ENCODE data around the gene CEP131.

The CEP131 gene

DNA sequence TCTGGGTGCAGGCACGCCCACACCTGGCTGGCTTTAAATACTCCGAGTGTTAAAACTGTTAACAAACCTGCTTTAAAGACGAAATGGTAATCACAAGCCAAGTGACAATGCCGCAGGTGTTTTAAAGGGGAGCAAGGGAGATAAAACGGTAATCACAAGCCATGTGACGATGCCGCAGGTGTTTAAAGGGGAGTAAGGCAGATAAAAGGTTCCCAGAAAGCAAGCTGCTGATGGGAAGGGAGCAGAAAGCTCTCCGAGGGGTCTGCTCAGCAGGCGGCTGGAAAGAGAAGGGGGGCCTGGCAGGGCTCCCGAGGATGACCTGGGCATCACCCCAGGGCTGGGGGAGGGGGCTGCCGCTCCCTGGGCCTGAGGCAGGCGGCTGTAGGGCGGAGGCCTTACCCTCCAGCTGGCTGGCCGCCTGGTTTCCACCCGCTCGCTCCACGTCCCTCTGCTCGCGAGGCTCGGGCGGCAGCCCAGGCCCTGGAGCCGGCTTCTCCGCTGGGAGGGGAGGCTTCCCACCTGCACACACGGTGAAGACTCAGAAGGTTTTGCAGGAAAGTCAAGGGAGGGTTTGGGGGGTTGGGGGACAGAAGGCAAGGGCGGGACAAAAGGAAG is 28.4 kb upstream of the CEP131 start:
- peak; percentile 95 for DNase-seq

DNA sequence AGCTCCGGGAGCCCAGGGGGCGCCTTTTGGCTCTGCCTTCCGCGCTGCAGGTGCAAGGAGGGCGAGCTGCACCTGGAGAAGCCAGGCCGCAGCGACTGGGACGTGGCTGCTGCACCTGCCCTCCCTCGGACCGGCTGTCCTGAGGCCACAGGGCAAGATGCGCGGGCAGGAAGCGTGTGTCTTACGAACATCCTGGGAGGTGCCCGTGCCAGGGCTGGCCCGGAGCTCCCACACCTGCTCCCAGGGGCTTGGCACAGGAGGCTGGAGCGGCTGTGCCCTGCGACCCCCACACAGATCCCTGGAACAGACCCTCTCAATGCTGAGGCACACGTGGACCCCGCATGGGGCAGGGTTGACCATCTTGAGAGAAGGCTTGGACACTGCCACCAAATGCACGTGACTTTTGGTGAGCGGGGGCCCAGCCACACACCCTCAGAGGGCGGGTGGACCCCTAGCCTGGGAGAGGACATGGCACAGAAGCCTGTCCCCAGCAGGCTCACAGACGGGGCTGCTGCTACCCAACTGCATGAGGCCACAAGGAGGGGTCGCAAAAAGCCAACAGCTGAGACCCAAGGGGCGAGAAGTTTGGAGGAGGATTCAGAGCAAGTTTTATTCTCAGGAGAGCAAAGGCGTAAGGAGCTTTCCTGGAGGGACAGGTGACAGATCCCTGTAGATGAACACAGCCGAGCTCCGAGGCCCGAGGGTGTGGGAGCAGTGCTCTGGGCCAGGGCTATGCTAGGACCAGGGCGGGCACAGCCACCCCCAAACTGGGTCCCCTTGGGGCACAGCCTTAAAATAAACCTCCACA is 27.7 kb upstream of the CEP131 start:
- DNase-seq, result peak; percentile 35

DNA sequence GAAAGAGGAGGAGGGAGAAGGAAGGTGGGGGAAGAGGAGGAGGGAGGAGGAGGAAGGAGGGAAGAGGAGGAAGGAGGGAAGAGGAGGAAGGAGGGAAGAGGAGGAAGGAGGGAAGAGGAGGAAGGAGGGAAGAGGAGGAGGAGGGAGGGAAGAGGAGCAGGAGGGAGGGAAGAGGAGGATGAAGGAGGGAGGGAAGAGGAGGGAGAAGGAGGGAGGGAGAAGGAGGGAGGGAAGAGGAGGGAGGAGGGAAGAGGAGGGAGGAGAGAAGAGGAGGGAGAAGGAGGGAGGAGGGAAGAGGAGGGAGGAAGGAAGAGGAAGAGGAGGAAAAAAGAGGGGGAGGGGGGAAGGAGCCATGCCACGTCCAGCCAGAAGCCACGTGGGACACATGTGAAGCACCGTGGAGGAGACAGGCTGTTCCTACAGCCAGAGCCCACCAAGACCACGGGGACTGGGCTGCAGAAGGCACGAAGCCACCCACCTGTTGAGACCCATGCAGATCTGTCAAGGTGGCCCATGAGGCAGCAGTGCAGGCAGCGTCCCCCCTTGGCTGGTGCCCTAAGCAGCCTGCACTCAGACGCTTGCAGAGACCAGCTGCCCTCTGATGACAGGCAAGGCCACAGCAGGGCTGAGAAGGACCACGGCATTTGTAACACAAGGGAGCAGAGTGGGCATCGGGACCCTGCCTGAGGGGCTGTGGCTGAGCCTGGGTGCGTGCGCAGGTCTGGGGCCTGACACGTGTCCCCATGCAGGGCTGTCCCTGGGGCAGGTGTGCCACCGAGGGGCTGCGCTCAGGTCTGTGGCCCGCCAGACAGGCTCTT is 26.7 kb upstream of the CEP131 start:
- no peak for DNase-seq

DNA sequence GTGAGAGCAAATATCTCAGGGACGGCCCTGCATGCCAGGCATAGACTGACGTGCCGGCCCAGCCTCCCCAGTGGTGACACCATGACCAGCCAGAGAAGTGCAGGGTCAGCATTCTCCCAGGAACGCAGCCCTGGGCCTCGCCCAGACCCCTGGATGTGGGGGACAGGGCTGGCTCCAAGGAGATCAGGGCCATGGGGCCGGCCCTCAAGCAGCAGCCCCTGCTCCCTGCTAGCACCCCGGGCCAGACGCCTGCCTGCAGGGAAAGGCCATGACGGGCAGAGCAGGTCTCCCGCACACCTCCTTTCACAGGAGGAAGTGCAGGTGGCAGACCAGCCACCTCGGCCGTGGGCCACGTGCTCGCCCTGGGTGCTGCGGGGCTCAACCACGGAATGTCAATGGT is 25.9 kb upstream of the CEP131 start:
- DNase-seq, result no peak

DNA sequence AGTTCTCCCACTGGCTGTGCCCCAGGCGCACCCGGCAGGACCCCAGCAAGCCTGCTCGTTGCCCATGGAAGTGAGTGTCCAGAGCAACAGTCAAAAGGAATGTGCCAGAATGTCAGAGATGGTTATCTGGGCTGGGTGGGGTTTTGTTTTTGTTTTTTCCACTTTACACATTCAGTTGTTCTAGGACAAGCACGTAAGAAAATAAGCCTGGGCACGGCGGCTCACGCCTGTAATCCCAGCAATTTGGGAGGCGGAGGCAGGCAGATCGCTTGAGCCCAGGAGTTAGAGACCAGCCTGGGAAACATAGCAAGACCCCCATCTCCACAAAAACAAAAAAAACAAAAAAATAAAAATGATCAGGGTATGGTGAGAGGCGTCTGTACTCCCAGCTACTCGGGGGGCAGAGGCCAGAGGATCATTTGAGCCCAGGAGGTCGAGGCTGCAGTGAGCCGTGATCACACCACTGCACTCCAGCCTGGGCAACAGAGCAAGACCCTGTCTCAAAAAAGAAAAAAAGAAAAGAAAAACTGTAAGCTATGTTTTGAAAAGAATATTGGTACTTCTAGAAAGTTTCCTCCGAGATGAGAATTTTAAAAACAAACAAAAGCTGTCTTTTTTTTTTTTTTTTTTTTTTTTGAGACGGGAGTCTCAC is 24.7 kb upstream of the CEP131 start:
- DNase-seq, result no peak

DNA sequence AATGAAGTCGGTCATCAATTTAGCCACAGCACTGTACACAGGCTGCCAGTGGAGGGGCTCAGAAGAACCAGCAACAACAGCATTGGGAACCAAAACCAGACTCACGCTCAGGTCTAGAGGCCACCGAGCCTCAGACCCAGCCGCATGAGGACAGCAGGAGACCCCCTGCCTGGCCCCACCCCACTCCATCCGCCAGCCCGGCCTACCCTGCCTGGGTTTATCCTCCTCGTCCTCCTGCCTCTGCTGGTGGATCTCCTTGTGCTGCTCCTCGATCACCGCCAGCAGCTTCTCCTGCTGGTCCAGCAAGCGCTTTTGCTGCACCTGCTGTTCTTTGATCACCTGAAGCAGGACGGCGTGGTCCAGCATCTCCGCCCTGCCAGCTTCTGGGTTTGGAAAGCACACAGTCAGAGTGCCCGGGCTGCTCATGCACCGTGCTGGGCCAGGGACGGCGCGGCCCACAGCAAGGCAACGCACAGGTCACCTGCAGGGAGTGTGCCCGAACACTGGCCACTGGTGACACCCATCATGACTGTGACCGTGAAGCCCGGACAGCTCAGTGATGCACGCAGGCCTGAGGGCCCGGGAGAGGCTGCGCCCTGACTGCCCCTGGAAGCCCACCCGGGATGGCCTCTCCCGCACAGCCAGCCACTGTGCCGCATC is 24.0 kb upstream of the CEP131 start:
- no peak for DNase-seq

DNA sequence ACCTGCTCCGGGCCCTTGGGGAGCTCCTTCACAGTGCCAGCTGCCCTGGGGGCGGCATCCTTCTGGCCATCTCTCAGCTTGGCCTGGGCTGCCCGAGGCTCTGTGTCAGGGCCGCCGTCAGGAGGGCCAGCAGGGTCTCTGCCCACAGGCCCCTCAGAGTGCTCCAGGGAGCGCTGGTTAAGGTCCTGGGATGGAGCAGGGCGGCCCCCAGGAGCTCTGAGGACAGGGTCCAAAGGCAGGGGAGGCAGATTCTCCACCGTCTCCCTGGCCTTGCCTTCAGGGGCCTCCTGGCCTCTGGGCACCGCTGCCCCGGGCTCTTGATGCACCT is 23.5 kb upstream of the CEP131 start:
- no peak for DNase-seq

DNA sequence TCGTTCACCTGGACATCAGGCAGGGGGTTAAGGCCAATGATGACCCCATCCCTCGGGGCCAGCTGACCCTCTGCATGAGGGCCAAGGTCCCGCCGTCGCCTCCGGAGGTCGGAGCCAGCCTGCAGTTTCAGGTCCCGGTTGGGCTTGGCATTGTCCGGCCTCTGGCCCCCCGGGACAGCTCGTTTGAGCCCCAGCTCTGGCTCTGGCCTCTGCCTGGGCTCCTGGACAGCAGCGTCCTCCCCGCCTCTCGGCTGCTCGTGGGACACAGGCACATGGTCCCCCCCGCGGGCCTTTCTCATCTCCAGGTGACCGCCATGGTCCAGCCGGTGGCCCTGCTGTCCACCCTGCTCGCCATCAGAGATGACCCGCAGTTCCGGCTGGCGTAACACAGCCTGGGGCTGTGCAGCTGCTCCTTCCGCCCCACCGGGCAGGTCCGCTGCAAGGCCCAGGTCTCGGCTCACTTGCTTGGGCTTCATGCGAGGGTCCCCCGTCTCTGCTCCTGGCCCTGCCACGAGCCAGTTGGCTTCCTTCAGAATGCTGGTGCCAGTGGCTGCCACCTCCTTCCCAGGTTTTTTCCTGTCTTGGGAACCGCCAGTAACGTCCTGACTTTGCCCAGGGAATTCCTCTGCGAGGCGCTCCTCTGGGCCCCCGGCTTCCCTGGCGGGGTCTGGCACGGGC is 23.0 kb upstream of the CEP131 start:
- no peak for DNase-seq

DNA sequence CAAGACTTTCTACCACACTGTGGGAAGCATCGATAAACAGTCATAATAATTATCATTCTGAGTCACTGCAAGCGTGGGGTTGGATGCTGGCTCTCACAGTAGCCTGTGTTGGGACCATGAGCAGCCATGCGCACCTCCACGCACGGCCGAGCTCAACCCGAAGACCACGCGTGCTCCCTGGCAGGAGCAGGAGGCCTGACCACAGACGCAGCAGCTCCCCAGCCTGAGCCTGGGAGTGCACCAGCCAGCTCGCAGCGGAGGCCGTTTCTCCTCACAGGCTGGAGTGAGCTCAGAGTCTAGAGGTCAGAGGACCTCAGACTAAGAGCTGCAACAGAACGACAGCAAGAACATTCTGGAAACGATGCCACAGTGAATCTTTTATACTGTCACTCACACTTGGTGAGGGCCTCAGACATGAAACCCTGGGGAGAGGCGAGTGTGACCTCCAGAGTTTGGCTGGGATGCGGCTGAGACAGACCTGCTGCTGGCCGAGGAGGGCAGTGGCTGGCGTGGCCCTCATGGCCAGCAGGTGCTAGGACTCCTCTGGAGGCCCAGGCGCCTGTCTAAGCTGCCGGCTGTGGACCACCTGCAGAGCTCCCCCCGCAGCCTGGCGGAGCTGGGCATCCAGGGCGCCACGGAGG is 22.4 kb upstream of the CEP131 start:
- DNase-seq, result no peak

DNA sequence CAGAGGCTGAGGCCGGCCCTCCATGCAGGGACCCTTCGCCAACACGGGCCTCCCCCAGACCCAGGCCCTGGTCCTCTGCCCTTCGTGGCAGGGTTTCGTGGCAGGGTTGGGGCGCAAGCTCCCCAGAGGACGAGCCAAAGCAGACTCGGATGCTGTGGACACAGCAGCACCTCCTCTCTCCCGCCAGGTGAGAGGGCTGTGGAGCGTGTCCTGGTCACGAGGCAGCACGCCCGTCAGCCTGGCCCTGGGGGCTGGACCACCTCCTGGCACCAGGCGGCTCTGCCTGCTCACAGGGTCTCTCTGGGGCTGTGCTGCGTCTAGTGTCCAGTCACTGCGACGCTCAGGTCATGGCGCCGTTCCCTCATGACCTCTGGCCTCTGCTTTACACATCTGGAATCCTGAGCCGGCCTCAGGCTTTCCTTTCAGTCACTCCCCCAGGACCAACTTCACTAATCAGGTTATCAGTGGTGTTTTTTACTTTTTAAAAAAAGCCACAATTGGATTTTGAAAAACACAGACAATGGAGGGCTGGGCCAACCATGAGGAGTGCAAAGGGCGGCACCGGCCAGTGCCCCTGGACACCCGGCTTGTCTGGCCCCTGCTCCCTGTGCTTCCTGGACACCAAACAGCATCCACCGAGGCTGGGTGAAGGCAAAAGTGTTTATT is 21.7 kb upstream of the CEP131 start:
- DNase-seq, result no peak

DNA sequence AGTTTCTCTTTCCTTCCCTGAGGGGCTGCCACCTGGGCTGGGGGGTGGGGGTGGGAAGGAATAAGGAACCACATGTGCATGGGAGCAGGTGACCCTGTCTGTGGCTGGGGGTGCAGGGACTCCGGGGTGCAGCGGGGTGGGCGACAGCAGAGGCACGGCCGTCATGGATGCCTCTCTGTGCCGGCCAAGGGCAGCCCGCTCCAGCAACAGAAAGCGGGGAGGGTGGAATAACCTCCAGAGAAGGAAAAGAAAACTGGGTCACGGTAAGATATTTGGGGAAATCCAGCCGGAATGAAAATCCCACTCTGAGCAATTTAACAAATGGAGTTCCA is 20.5 kb upstream of the CEP131 start:
- DNase-seq, result no peak

DNA sequence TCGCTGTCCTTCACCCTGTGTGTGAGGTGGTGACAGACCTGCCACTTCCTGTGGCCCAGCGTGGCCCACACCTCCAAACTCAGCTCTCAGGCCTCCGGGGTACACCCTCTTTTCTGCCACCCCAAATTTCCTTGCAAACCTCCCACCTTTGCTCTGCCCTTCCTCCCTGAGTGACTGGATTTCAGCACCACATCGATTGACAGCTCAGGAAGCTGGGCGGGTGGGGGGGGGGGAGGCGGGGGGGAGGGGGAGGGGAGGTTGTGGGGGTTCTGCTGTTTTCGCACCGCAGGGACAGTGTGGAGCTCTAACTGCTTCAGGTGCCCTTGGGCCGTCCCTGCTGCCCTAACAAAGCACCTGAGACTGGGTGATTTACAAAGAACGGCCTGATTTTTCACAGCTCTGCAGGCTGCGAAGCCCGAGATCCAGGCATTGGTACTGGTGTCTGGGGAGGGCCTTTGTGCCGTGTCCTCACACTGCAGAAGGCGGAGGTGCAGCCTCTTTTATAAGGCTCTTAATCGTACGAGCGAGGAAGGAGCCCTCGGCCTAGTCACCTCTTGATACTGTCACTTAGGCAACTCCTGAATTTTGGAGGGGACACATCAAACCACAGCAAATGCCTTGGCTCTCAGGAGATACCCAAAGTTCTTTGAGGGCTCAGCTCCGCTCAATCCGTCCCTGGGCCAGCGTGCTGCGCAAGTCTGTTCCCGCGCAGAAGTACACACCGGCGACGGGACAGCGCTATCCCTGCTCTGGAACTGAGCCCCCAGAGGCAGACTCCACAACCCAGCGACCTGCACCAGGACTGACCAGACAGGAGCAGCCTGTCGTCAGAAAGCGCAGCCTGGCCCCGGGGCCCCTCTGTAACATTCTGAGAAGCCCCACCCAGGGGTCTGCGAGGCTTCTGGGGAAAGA is 19.9 kb upstream of the CEP131 start:
- DNase-seq, result no peak

DNA sequence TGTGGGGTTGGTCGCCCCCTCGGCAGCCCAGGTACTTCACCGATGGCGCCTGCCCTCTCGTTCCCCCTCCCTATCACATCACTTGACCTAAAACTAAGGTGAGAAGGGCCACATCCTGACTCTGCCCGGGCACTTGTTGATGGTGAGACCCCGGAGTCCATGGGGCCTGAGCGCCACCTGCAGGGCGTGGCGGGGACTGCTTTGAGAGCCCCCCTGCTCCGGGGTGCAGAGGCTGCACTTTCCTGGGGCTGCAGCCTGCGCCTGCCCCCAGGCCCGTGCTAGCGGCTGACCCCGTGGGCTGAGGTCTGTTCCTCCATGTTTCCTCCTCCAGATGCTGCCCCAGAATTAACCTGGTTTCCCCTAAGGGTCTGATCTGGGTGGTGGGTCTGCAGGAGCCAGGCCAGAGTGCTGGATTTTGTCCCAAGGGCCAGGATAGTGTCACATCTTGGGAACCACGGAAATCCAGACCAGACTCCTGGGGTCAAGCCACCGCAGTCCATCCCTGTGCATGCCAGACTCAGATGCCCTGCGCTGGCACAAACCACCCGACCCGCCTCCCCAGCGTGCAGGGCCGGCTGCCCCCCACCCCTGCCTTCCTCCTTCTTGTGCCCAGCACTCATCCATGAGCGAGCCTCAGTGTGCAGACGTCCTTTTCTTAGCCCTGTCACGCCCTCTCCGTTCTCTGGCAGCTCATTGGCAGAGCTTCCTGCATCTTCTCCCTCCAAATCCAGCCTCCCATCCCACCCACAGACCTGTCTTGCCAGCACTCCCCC is 19.1 kb upstream of the CEP131 start:
- no peak for DNase-seq

DNA sequence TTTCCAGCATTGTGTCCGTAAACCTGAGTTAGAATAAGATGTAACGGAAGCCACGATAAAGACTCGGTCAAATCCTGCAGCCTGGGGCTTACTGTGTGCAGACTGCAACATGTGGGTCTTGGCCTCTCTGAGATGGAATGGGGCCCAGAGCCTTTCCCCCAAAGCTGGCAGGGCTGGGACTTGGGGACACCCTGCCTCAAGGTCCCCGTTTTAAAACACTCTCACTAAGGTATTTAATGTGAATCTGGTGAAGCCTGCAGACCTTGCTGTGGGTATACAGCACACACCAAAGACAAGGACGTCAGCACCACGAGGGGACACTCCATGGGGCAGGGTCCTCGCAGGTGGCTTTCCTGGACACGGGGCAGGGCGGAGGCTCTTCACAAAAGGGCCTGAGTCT is 18.4 kb upstream of the CEP131 start:
- no peak for DNase-seq

DNA sequence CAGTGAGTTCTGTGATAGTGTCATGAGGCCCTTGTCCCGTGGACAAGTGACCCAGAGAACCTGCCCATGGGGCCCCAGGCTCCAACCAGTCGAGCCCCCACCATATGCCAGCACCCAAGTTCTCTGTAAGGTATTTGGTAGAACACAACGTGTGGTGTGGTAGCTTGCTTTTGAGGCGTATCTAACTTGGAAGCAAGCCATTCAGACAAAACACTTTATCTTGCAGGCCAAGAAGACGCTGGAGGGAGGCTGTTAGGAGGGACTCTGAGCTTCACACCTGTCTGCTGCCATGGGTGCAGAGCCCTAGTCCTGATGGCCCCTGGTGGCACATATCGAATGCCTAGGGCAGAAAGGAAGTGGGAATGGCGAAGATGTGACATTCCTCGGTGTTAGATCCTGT is 18.0 kb upstream of the CEP131 start:
- DNase-seq, result no peak

DNA sequence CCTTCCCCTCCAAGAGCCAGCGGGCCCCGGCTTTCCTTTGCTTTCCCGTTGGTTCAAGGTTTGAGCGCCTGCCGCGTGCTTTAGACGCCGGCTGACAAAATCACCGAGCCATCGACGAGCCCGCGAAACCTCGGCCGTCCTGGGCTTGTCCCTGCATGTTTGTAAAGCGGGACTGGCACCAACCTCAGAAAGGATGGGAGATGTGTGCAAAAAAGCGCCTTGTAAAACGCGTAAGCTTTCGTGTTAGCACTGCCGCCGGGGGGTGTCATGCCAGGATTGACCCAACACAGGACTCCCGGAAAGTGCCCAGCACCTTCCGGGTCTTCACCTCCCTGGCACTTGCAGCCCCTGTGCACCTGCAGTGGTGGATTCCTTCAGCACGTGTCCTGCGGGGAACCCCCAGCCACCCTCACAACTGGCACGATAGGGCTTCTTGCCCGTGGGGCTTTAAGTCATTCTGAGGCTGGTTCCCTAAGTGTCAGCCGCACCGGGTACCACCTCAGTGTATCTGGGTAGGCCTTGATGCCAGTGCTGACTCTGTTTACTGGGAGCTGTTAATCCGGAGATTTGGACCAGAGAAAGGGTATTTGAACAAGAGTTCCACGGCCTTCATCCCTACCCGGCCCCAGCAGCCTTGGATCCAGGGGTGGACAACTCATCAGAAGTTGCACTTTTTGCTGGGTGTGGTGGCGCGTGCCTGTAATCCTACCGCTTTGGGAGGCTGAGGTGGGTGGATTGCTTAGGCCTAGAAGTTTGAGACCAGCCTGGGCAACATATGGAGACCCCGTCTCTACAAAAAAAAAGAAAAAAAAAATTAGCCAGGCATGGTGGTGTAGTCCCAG is 17.2 kb upstream of the CEP131 start:
- peak; percentile 15 for DNase-seq

DNA sequence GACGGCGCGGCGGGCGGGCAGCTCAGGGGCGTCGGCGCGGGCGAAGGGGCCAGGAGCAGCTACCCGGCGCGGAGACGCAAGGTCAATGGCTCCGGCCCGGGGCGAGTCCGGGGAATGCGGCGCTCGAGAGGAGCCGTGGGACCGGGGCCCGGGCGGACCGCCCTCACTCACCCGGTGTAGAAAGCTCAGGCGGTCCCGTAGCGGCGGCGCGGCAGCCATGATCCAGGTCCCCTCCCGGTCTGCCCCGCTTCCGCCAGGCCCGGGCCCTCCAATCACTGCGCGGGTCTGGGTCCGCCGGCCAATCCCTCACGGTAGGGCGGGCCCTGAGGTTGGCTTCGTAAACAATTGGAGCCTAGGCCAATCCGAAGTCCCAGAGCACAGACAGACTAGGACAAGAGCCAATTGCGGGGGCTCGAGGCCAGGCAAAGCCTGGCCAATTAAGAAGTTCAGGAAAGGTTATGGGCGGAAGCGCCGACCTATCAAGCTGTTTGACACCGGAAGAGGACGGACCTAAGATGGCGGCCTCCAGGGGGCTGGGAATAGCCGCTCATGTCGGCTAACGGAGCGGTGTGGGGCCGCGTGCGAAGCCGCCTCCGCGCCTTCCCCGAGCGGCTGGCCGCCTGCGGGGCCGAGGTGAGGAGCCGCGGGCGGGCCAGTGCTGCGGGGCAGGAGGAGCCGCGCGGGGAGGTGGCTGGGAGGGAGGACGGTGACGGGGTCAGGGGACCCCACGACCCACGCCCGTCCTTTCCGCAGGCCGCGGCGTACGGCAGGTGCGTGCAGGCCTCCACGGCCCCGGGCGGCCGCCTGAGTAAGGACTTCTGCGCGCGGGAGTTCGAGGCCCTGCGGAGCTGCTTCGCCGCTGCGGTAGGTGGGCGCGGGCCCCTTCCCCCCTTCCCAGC is 16.3 kb upstream of the CEP131 start, which contains the start of the genes NDUFAF8 and TEPSIN:
TSS of gene NDUFAF8 (plus strand) at position 504 of the 899 bp plus-strand sequence. CDS start at position 550, 46 bp downstream.
TSS of gene TEPSIN (minus strand) at position 241 of the 899 bp plus-strand sequence. CDS start at position 219, 22 bp downstream.
- DNase-seq, result peak; percentile 99
